ENCODE data around the gene ZNF768.
A peak's percentile ranks its signal among the peaks of the same experiment; 100 is the strongest.
"Not testable (repeated sequence)": the region's sequence is repeated elsewhere in the genome, so short reads cannot be mapped to it uniquely, and the experiment has no call there.

ZNF768 gene

DNA sequence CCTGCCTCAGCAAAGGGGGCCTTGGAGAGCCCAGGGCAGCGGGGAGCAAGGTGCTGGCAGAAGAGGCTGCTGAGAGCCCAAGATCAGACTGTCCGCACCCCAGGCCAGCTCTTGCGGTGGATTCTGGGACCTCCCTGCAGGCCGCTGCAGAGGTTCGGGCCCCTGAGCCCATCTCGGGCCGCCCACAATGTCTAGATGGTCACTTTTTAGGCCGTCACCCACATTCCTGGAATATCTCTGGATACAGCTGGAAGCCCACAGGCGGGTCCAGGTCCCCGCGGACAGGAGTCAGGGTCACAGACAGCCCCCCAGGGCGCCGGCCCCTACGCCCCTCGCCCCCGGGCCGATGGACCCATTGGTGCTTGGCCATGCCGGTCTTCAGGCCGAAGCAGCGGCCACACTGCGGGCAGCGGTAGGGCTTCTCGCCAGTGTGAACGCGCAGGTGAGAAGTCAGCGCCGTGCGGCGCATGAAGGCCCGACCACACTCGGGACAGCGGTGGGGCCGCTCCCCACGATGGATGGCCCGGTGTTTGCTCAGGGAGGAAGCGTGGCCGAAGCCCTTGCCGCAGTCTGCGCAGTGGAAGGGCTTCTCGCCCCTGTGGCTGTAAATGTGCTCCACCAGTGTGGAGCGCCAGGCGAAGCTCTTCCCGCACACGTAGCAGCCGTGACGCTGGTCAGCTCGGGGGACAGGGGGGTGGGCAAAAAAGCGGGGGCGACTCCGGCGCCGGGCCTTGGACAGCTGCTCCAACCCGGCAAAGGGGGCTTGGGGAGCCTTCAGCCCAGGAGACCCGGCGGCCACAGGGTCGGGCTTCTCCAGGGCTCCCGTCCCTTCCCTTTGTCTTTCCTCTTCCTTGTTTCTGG lies 6.1 kb upstream of the ZNF768 start:
- DNase-seq = no peak

DNA sequence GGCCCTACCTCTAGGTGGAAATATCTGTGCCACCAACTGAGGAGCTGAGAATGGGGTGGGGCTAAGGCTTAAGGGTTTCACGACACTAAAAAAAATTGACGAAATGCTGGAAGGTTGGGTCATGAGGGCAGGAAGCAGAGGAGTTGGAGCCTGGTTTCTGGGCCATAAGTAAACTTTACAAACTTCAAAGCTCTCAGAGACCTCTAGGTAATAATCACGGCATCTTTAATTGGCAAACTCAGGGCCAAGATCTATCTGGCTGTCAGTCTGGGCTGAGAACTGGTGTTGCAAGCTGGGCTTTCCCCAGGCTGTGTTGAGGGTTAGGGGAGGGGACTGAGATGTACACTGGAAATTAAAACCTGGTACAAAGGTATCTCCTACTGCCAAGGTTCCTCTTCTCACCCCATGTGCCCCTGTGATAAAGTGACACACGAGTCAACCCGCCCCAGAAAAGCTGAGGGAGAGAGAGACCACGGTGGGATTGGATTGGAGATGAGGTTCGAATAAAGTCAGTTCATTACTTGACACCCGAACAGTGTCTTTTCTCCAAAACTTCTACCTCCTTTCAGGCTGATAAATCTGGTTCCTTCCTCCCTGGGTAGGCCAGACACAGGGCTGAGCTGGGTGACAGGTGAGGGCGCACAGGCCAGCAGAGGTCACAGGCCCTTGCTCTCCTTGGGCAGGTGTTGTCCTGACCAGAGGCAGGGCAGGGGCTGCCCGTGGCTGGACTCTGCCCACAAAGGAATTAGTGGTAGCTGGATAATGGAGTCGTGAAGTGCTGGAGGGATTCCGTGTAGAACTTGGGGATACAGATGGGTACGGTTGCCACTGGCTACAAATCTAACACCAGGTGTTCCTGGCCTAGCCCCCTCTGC lies 4.0 kb upstream of the ZNF768 start:
- DNase-seq = no peak

DNA sequence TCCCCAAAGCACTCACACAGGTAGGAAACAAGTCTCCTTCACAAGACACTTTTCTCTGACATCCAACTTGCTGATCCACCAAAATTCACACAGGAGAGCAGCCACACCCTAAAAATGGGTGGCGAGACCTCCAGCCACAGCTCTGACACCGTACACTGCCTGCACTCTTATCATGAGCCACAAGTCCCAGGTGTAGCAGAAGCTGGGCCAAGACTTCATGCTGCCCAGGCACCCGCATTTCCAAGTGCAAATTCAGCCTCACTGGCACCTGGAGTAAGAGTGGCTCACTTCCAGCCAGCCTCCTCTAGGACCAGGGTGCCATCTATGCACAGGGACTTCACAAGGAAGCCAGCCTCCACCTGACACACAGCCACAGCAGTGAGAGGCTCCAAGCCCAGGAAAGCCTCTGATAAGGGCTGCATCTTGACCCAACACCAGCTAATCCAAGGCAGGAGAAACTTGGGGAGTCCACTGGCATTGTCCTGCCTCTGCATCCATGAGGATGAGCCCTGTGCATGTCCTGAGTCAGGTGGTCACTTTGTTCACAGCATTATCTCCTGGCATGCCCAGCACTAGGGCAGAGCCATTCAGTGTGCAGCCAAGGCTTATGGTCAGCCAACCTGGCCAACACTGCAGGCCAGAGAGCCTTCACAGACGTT lies 2.6 kb upstream of the ZNF768 start:
- DNase-seq = no peak

DNA sequence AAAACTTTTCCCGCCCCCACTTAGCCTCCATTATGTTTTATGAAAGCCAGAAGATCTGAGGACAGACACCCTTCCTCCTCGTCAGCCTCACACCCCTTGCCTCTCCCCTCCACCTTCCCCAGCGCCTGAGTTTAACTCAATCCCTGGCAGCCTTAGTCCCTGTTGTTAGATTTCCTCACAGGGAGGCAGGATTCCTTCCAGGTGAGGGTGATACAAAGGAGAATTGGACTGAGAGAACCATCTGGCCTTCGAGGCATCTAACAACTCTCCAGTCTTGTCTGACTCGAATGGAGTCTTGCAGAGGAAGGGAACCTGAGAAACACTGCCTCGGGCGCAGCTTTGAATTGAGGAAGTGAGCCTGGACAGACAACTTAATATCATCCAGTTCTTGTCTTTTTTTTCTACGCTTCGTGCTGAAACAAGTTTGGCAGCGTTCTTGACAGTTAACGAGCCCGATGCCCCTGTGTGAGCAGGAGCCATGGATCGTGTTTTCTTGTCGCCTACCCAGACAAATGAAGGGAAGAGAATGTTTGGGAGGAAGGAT lies 1.3 kb upstream of the ZNF768 start:
- DNase-seq = no peak

DNA sequence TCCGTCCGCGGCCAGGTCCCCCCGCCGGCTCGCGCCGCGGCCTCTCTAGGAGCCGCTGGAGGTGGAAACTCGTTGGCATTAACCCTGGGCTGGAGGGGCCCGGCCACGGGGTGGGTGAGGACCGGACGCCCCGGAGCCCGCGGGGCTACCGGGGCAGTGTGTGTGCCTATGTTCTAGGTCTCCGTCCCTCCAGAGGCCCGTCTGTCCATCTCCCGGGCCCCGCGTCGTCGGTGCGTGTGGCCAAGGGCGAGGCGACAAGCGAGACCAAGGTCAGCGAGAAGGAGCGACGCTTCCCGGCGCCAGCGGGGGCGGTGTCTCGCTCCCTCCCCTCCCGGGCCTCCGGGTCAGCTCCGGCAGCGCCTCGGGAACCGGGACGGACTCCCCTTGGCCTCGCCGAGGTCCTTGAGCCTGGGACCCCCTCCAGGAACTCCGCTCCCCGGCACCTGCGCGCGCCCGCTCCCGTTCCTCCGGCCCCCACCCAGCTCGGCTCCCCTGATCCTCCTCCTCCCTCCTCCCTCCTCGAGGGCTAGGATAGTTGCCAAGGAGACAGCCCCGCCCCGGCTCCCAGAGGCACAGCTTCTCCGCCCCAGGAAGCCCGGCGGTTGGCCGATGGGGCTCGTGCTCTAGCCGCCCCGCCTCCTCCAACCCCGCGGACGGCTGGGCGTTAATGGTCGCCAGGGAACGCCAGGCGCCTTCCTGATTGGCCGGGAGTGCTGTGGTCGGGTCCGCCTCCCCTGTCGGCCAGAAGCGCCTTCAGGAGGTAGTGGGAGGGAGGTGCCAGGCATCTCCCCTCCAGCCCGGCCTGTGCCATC lies 663 bp upstream of the ZNF768 start:
- peak; percentile 91 for DNase-seq

DNA sequence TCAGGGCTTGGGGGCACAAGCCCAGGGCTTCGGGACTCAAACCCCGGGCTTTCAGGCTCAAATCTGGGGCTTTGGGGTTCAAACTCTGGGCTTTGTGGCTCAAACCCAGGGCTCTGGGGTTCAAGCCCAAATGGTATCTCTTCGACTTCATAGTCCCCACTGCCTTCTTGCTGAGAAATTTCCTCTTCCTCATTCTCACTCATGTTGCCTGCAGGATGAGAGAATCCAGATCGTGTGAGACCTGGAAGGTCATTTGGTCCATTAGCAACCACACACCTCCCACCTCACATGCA lies 576 bp downstream of the ZNF768 start:
- no peak for DNase-seq

DNA sequence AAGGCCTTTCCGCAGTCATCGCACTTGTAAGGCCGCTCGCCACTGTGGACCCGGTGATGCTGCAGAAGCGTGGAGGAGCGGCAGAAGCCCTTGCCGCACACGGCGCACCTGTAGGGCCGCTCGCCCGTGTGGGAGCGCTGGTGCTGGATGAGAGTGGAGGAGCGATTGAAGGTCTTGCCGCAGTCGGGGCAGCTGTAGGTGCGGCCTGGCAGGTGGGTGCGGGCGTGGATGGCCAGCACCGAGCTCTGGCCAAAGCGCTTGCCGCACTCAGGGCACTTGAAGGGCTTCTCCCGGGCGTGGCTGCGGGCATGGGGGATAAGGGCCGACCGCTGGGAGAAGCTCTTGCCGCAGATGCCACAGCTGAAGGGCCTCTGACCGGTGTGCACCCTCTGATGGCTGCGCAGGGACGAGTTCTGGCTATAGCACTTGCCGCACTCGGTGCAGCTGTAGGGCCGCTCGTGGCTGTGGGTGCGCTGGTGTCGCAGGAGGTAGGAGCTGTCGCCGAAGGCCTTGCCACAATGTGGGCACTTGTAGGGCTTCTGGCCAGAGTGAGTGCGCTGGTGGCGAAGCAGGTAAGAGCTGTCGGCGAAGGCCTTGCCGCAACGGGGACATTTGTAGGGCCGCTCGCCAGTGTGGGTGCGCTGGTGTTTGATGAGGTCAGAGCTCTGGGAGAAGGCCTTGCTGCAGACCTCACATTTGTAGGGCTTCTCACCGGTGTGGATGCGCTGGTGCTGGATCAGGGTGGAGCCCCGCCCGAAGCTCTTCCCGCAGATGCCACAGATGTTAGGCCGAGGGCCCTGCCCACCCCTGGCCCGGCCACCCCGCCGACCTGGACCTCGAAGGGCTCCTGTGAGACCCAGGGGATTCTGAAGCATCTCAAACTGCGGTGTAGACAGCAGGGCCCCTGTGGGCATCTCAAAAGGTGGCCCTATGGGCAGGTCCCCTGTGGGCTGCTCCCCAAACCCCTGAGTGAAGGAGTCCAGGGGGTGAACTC lies 1.5 kb downstream of the ZNF768 start:
- no peak for DNase-seq

DNA sequence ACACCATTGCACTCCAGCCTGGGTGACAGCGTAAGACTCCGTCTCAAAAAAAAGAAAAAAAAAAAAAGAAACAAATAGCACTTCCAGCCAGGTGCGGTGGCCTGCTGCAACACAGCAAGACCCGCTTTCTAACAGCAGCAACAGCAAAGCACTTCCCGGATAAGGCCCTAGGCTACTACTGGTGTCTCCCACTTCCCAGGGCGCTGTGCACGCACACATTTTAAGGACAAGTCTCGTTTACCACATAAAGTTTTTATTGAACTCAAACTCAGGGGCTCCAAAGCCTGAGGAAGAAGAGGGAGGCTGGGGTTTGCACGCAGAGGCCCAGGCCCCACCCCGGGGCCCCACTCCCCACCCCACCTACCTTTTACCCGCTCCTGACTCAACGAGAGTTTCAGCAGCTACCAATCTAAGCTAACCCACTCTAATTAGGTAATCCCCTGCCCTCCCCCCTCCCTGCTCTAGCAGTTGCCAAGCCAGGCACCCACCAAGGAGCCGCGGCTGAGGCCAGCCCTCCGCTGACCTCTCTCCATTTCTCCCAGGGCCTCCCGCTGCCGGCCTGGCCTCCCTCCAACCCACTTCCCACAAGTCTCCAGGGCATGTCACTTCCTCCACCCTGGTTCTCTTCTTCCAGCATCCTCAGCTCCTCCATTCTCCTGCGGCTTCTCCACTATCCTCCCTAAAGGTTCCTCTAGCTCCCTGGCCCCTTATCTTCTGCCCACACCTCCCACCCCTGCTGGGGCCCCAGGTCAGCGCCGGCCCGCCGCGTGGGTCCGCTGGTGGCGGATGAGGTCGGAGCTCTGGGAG lies 2.4 kb downstream of the ZNF768 start:
- DNase-seq = no peak

DNA sequence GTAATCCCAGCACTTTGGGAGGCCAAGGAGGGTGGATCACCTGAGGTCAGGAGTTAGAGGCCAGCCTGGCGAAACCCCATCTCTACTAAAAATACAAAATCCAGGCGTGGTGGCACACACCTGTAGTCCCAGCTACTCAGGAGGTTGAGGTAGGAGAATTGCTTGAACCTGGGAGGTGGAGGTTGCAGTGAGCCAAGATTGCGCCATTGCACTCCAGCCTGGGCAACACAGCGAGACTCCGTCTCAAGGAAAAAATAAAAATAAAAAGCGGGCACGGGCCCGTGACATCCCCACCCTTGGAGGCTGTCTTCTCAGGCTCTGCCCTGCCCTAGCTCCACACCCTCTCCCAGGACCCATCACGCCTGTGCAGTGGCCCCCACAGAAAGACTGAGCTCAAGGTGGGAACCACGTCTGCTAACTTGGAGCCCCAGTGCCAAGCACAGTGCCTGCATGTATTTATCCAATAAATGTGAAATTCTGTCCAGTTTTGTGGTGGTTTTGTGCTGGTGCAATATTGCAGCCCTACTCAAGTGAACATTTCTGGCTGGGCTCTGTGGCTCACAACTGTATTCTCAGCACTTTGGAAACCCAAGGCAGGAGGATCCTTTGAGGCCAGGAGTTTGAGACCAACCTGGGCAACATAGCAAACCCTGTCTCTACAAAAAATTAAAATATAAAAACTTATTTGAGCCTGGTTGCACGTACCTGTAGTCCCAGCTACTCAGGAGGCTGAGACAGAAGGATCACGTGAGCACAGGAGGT lies 3.5 kb downstream of the ZNF768 start:
- DNase-seq = not testable (repeated sequence)

DNA sequence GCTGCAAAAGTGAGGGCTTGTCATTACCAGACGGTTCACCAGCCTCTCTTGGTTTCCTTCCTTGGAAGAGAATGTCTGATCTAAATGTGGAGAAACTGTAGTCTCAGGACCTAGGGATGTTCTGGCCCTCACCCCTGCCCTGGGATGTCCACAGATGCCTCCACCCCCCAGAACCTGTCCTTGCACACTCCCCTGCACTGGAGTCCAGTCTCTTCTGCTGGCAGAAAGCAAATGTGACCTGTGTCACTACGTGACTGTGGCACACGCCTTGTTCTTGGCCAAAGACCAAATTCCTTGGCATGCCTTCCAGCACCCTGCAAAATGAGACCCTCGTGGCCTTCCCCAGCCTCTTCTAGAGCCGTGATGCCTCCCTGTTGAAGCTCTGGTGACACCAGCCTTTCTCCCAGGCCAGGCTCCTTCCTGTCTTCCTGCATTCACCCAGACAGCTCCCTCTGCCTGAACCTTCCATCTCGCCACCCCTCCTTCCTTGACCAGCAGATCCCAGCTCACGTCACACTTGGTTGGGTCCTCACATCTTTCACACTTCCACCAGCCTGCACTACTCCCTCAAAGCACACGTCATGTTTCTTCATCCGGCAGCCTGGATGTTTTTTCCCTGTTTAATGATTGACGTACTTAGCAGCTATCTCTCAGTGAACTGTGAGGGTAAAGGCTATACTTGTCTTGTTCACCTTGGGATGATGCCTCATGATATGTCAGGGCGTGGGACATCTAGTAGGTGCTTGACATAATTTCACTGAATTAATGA lies 4.3 kb downstream of the ZNF768 start:
- no peak for DNase-seq

DNA sequence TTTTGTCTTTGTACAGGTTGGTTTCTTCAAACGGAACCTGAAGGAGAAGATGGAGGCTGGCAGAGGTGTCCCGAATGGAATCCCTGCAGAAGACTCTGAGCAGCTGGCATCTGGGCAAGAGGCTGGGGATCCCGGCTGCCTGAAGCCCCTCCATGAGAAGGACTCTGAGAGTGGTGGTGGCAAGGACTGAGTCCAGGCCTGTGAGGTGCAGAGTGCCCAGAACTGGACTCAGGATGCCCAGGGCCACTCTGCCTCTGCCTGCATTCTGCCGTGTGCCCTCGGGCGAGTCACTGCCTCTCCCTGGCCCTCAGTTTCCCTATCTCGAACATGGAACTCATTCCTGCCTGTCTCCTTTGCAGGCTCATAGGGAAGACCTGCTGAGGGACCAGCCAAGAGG lies 4.9 kb downstream of the ZNF768 start:
- no peak for DNase-seq

DNA sequence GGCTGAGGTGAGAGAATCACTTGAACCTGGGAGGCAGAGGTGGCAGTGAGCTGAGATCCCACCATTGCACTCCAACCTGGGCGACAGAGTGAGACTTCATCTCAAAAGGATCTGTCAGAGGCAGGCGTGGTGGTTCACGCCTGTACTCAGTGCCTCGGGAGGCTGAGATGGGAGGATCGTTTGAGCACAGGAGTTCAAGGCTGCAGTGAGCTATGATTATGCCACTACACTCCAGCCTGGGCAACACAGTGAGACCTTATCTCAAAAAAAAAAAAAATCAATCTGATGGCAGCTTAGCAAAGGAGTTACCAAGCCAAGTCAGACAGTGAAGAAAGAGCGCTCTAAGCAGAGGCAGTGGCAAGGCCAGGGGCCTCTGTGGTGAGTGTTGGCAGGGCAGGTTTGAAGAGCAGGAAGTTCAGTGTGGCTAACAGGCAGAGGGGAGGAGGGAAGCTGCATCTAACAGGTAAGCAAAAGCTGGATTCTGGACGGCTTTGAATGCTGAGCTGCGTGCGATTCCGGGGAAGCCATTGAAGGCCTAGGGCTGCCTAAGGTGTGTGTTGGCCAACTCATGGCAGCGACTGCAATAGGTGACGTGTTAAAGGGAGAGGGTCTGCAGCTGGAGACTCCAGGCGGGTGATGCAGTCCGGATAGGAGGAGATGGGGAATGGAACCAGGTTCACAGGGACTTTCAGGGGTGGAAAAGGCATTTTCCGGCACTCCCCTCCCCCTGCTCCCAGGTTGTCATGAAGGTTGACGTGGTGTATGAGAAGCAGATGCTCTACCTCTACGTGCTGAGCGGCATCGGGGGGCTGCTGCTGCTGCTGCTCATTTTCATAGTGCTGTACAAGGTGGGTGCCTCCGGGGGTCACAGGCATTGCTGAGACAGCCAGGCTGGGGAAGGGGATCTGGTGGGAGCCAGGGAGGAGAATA lies 7.0 kb downstream of the ZNF768 start:
- no peak for DNase-seq

DNA sequence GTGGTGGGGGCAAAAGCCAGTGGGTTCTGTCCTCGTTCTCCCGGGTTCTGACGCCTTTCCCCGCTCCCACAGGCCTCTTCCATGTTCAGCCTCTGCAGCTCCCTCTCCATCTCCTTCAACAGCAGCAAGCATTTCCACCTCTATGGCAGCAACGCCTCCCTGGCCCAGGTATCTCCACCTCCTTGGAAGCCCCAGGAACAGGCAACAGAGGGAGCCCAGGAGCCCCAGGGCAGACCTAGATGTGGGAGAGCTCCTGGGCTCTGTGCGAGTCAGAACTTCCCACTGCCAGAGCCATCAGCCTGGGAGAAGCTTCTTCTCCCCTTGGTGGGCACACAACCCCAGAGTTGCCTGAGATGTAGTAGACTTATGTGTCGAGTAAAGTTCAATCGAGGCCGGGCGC lies 7.8 kb downstream of the ZNF768 start:
- DNase-seq = no peak

DNA sequence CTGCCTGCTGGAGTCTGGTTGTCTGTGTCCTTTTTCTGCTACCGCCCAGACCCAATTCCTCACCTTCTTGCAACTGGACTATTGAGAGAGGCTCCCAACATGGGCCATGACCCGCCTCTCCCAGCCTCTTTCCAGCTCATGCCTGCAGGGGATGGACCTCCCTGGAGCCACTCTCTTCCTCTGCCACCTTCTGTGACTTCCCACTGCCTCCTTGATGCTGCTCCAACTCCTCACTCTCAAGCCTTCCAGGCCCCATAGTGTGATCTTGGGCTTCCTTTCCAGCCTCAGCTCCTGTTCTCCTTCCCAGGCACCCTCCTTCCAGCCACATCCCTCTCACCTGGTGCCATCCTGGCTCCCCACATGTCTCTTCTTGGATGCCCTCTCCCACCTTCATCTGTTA lies 11.1 kb downstream of the ZNF768 start:
- DNase-seq = no peak

DNA sequence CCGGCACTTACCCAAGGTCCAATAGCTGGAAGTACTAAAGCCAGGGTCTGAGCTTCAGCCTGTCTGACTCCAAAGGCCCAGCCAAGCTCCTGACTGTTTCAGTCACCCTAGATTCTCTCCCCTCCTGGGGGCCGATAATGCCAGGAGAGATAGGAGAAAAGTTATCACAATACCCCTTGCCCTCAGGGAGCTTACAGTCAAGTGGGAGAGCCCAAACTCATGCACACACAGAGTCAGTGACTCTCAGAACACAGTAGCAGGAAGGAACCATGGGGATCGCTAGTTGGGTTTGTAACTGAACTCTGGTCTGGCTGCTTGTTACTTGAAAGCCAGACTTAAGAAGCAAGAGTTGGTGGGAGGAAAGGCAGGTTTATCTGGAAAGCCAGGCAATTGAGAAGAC lies 14.9 kb downstream of the ZNF768 start:
- DNase-seq = no peak

DNA sequence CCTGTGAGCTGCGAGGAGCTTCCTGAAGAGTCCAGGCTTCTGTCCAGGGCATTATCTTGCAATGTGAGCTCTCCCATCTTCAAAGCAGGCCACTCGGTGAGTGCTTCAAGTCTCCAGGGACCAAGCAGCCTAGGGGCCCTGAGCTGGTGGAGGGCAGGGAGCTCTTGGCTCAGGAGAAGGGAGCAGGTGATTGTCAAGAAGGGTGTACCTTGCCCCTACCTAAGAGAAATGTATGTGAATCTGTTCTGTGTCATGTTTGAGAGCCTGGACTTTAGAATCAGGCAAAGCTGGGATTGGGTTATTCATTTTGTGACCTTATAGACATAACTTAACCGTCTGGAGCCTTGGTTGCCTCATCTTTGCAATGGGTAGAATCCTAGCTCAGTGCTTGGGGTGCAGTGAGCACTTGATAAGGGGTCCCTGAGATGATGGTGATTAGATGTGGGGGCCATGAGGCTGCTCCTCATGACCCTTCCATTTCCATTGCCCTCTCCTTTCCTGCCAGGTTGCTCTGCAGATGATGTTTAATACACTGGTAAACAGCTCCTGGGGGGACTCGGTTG lies 15.9 kb downstream of the ZNF768 start:
- DNase-seq = no peak

DNA sequence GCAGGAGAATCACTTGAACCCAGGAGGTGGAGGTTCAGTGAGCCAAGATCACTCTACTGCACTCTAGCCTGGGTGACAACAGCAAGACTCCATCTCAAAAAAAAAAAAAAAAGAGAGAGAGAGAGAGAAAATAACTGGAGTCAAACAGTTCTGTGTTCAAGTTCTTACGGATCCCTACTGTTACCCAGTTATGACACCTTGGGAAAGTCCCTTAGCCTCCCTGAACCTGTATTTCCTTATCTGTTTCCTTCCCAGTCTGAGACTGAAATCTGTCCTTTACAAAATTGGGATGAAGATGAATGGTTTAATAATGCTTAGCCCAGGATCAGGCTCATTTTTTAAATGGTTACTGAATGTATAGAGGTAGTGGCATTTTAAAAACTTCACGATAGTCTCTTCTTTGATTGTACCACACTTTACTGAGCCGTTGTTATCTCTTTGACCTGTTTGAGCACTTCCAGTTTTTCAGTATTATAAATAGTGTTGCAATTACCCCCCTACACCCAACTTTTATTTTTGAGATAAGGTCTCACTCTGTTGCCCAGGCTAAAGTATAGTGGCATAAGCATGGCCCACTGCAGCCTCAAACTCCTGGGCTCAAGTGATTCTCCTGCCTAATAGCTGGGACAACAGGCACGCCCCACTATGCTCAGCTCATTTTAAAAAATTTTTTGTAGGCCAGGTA lies 17.1 kb downstream of the ZNF768 start:
- no peak for DNase-seq

All from stimulated activated CD4-positive, alpha-beta T cell treated with anti-CD3 and anti-CD28 coated beads, Interleukin-4, amount 100 ng/mL, for 1 hour (primary cell).